GM18519 (cell line): ENCODE measurements around the gene MT1G.
"Not testable (repeated sequence)": the region's sequence is repeated elsewhere in the genome, so short reads cannot be mapped to it uniquely, and the experiment has no call there.

Source experiments
- ATAC-seq: cut with Tn5 transposase; IDR thresholded peaks from one replicate; pipeline ENCODE4 v1.9.1; 2021; ENCODE audit warnings: mild to moderate bottlenecking, moderate library complexity; ENCODE audit not compliant: unreplicated experiment, low FRiP score

The MT1G gene

GRCh38 chr16:56623637-56624036 lies 44.2 kb downstream of the MT1G start:
- ATAC-seq, result no peak

- not testable (repeated sequence) for ATAC-seq
Measured at GRCh38 chr16:56623184-56623583, 44.7 kb downstream of the MT1G start.

GRCh38 chr16:56621665-56622445 lies 46.0 kb downstream of the MT1G start:
- ATAC-seq, result not testable (repeated sequence)

- ATAC-seq, result no peak
Measured at GRCh38 chr16:56620339-56620897, 47.4 kb downstream of the MT1G start.

- ATAC-seq, result no peak
Measured at GRCh38 chr16:56618138-56618537, 49.7 kb downstream of the MT1G start.

GRCh38 chr16:56617212-56618085 lies 50.4 kb downstream of the MT1G start:
- no peak for ATAC-seq
